Hepatocyte (in vitro differentiated cells): ENCODE data around the gene OAF.

Source experiments
- EZH2 ChIP-seq: fragments of 200-600 bp; sonication (generic); IDR thresholded peaks from 2 replicates; pipeline ENCODE4 v1.6.1; 2016; ENCODE audit warnings: antibody characterized with exemption, mild to moderate bottlenecking, borderline replicate concordance
- TF ChIP-seq, protein P1 (sequence below): fragments of 200-600 bp; sonication (generic); IDR thresholded peaks from 2 replicates; pipeline ENCODE4 v1.5.1; 2016; ENCODE audit warnings: antibody characterized with exemption, mild to moderate bottlenecking; ENCODE audit not compliant: poor library complexity

DNA sequence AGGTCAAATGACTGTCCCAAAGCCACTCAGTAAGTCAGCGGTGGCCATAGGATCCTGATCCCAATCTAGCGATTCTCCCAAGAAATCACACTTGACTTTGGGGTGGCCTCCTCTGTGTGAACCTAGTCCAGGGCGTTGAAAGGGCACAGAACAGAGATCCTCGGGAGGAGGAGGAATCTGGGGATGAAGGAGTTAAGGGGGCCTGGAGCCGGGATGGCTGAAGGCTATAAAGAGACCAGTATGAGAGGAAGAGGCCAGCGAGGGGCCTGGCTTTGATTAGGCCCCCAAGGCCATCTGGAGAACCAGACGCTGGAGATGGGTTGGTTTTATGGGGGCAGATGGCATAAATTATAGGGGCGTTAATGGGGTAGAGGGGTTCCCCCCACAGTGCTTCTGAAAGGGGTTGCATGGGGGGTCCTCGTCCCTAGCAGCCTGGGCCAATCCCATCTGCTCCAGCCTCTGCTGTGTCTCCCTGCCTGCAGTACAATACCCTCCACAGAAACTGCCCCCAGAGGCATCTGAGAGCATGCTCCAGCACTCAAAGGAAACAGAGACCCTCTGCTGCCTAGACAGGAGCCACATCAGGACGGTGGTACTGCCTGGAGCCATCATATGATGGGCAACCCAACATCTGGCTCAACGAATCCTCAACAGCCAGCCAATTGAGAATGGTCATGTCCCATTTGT lies 37.7 kb upstream of the OAF start:
- TF ChIP-seq, protein P1, sequence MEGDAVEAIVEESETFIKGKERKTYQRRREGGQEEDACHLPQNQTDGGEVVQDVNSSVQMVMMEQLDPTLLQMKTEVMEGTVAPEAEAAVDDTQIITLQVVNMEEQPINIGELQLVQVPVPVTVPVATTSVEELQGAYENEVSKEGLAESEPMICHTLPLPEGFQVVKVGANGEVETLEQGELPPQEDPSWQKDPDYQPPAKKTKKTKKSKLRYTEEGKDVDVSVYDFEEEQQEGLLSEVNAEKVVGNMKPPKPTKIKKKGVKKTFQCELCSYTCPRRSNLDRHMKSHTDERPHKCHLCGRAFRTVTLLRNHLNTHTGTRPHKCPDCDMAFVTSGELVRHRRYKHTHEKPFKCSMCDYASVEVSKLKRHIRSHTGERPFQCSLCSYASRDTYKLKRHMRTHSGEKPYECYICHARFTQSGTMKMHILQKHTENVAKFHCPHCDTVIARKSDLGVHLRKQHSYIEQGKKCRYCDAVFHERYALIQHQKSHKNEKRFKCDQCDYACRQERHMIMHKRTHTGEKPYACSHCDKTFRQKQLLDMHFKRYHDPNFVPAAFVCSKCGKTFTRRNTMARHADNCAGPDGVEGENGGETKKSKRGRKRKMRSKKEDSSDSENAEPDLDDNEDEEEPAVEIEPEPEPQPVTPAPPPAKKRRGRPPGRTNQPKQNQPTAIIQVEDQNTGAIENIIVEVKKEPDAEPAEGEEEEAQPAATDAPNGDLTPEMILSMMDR, result no peak
- TF ChIP-seq EZH2, result no peak
